WERI-Rb-1 (cell line): Measurements from ENCODE around the gene TTBK1.
A peak's percentile ranks its signal among the peaks of the same experiment; 100 is the strongest.

ENCODE experiments used
- DNase-seq: peaks from one replicate; pipeline ENCODE4 v3.0.0-alpha.2; 2020
- H3K27ac ChIP-seq: fragments of 250-450 bp; sonication (Bioruptor Pico); 2 replicates; pipeline ENCODE4 v1.5.1; 2020; ENCODE audit warnings: mild to moderate bottlenecking, moderate library complexity
- H3K27me3 ChIP-seq: fragments of 250-450 bp; sonication (Bioruptor Pico); 2 replicates; pipeline ENCODE4 v1.5.1; 2021; ENCODE audit warnings: mild to moderate bottlenecking, low read depth, moderate library complexity; ENCODE audit not compliant: insufficient read depth, severe bottlenecking
- H3K36me3 ChIP-seq: fragments of 250-450 bp; sonication (Bioruptor Pico); 2 replicates; pipeline ENCODE4 v1.5.1; 2020; ENCODE audit warnings: mild to moderate bottlenecking, moderate library complexity
- H3K4me3 ChIP-seq: 2 replicates; pipeline ENCODE4 v1.5.1; 2011; ENCODE audit warnings: low read depth, mild to moderate bottlenecking, control low read depth, low read length
- H3K9me3 ChIP-seq: fragments of 250-450 bp; sonication (Bioruptor Pico); 2 replicates; pipeline ENCODE4 v1.5.1; 2021; ENCODE audit warnings: mild to moderate bottlenecking, moderate library complexity; ENCODE audit not compliant: severe bottlenecking
- TF ChIP-seq, protein P1 (sequence below): IDR thresholded peaks from 2 replicates; pipeline ENCODE4 v1.5.1; 2011; ENCODE audit warnings: low read depth, mild to moderate bottlenecking, control low read depth, inconsistent platforms, low read length

The TTBK1 gene

DNA sequence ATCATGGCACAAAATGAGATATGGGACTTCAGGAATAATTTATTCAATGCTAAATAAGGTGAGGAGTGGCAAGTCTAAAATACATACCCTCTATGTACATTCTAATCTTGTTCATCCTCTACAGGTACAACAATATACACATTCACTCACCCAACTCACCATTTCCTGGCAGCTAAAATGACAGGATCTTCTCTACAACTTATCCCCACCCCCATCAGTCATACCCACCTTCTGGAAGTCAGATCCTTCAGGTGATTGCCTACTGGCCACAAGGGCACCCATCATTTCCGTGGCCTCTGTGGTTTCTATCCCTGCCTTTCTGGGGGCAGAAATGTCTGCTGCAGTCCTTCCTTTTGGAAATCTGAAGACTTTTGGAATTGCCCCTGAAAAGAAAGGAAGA is 88.2 kb downstream of the TTBK1 start:
- Histone ChIP-seq H3K4me3 (no peak overlapping the region), H3K36me3 (peaks cover 5% of the 10 kb centered on the region), H3K27ac (no peak overlapping the region), H3K27me3 (no peaks in the 10 kb centered on the region), H3K9me3 (no peaks in the 10 kb centered on the region)
- TF ChIP-seq, protein P1, sequence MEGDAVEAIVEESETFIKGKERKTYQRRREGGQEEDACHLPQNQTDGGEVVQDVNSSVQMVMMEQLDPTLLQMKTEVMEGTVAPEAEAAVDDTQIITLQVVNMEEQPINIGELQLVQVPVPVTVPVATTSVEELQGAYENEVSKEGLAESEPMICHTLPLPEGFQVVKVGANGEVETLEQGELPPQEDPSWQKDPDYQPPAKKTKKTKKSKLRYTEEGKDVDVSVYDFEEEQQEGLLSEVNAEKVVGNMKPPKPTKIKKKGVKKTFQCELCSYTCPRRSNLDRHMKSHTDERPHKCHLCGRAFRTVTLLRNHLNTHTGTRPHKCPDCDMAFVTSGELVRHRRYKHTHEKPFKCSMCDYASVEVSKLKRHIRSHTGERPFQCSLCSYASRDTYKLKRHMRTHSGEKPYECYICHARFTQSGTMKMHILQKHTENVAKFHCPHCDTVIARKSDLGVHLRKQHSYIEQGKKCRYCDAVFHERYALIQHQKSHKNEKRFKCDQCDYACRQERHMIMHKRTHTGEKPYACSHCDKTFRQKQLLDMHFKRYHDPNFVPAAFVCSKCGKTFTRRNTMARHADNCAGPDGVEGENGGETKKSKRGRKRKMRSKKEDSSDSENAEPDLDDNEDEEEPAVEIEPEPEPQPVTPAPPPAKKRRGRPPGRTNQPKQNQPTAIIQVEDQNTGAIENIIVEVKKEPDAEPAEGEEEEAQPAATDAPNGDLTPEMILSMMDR: no peak
- no peak for DNase-seq

DNA sequence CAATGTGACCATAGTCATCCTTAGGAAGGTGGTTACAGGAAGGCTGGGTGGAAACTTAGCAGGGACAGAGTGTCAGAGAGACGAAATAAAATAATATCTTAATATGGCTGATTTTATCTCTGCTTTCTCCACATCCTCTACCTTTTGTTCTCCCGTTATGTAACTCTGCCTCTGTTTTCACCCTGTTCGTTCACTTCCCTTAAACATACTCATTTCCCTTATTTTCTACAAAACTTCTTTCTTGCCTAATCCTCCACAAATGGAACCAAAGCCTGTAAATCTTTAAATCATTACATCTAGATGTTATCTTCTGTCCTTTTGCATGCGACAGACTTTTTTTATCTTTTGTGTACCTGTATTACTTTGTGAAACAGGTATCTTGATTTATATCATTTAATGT is 88.6 kb downstream of the TTBK1 start:
- H3K4me3 ChIP-seq: no peak overlapping the region
- H3K36me3 ChIP-seq: peaks cover 7% of the 10 kb centered on the region
- H3K27ac ChIP-seq: no peak overlapping the region
- no peaks in the 10 kb centered on the region for H3K27me3 ChIP-seq
- DNase-seq: no peak
- TF ChIP-seq, protein P1: no peak
- H3K9me3 ChIP-seq: no peaks in the 10 kb centered on the region

DNA sequence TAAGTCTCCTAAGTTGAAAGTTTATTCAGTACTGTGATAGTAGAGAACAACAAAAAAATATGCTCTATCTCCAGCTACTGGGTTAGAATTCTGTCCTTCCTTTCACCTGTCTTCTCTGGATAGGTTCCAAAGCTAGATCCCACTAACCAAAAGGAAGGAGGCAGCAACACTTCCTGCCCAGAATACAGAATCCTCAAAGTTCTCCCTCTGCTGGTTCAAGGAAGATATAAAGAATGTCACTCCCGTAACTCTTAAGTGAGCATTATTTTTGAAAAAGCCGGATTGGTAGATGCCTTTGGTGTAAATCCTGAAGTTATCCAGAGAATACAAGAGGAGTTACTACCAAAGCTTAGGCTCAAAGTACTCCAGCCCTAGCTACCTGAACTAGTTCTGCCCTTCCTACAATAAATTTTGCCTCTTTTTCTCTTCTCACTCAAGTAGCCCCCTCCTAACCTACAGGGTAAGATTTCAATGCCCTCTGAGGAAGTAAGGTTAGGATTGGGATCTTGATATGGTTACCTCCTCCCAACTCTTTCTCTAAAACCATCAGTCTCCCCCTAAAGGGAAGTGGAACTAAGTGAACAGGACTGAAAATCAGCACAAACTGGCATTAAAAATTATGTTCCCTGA is 91.3 kb downstream of the TTBK1 start:
- peak; percentile 25 for DNase-seq
- Histone ChIP-seq H3K27me3 (no peaks in the 10 kb centered on the region), H3K9me3 (no peaks in the 10 kb centered on the region), H3K36me3 (peaks cover 32% of the 10 kb centered on the region), H3K27ac (no peak overlapping the region), H3K4me3 (no peak overlapping the region)
- TF ChIP-seq, protein P1: peak; percentile 70

DNA sequence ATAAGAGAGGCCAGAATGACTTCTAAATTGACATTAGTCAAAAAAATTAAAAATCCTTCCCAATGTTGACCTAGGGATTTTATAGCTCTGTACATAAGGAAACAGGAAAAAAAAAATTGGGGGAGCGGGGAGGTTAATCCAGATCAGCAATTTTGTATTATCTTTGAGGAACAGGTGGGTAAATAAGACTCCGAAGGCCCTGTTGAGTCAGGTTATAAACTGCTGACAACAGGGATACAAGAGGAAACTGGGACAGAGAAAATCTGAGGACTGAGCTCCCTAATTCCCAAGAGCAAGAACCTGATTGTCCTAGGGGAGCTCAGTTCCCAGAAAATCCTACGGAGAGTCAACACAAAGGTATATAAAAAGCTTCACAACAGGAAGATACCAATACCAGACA is 92.2 kb downstream of the TTBK1 start:
- no peak for DNase-seq
- H3K27me3 ChIP-seq: no peaks in the 10 kb centered on the region
- no peak overlapping the region for H3K27ac ChIP-seq
- no peaks in the 10 kb centered on the region for H3K9me3 ChIP-seq
- TF ChIP-seq, protein P1: no peak
- no peak overlapping the region for H3K4me3 ChIP-seq
- H3K36me3 ChIP-seq: peaks cover 41% of the 10 kb centered on the region

DNA sequence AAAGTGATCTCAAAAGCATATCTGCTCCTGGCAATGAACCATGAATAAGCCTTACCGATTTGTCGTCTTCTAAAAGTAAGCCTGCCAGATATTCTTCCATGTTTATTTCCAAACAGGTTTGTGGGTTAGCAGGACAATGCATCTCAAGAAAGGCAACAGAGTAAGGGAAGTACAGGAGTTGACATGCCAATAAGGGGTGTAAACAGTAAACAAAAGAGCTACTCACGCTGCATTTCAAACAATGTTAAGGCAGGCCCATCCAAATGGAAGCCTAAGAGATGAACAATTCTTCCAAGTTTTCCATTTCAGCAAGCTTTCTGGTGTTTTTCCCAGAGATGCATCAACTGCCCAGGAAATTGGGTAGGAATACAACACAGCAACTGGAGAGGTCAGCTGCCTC is 93.1 kb downstream of the TTBK1 start:
- H3K36me3 ChIP-seq: peaks cover 49% of the 10 kb centered on the region
- TF ChIP-seq, protein P1: no peak
- no peak for DNase-seq
- H3K27ac ChIP-seq: no peak overlapping the region
- H3K27me3 ChIP-seq: no peaks in the 10 kb centered on the region
- no peak overlapping the region for H3K4me3 ChIP-seq
- H3K9me3 ChIP-seq: no peaks in the 10 kb centered on the region
